ENCODE data around the gene ATXN10.
"Not testable (repeated sequence)": the region's sequence is repeated elsewhere in the genome, so short reads cannot be mapped to it uniquely, and the experiment has no call there.

ATXN10 gene

GRCh38 chr22:45644714-45645113 is 26.9 kb upstream of the ATXN10 start:
- no peak for DNase-seq (ENCODE audit: low spot score)

GRCh38 chr22:45645150-45645525 is 26.5 kb upstream of the ATXN10 start:
- DNase-seq (ENCODE audit: low spot score) = no peak

- peak; percentile 88 for DNase-seq (ENCODE audit: low spot score)
Measured at GRCh38 chr22:45645526-45646414, 25.9 kb upstream of the ATXN10 start.

GRCh38 chr22:45647532-45648225 is 24.0 kb upstream of the ATXN10 start:
- DNase-seq (ENCODE audit: low spot score) = no peak

GRCh38 chr22:45648301-45649117 is 23.1 kb upstream of the ATXN10 start:
- no peak for DNase-seq (ENCODE audit: low spot score)

- no peak for DNase-seq (ENCODE audit: low spot score)
Measured at GRCh38 chr22:45649809-45650208, 21.8 kb upstream of the ATXN10 start.

- no peak for DNase-seq (ENCODE audit: low spot score)
Measured at GRCh38 chr22:45650721-45651120, 20.9 kb upstream of the ATXN10 start.

GRCh38 chr22:45651931-45652528 is 19.6 kb upstream of the ATXN10 start:
- no peak for DNase-seq (ENCODE audit: low spot score)

- DNase-seq (ENCODE audit: low spot score) = no peak
Measured at GRCh38 chr22:45656577-45656976, 15.1 kb upstream of the ATXN10 start.

GRCh38 chr22:45657701-45658100 is 13.9 kb upstream of the ATXN10 start:
- no peak for DNase-seq (ENCODE audit: low spot score)

- DNase-seq (ENCODE audit: low spot score) = no peak
Measured at GRCh38 chr22:45664136-45664646, 7.4 kb upstream of the ATXN10 start.

GRCh38 chr22:45667486-45667885 is 4.1 kb upstream of the ATXN10 start:
- no peak for DNase-seq (ENCODE audit: low spot score)

GRCh38 chr22:45670363-45670762 is 1.3 kb upstream of the ATXN10 start:
- DNase-seq (ENCODE audit: low spot score) = not testable (repeated sequence)

GRCh38 chr22:45670981-45671782 is 452 bp upstream of the ATXN10 start:
- DNase-seq (ENCODE audit: low spot score) = no peak

GRCh38 chr22:45672564-45673481 is 1.2 kb downstream of the ATXN10 start:
- no peak for DNase-seq (ENCODE audit: low spot score)

- no peak for DNase-seq (ENCODE audit: low spot score)
Measured at GRCh38 chr22:45673482-45674175, 2.0 kb downstream of the ATXN10 start.

GRCh38 chr22:45676024-45676423 is 4.4 kb downstream of the ATXN10 start:
- DNase-seq (ENCODE audit: low spot score) = no peak

- no peak for DNase-seq (ENCODE audit: low spot score)
Measured at GRCh38 chr22:45677063-45677462, 5.4 kb downstream of the ATXN10 start.

All from AG08396 (cell line).